ENCODE results near the gene ANKUB1.

DNA sequence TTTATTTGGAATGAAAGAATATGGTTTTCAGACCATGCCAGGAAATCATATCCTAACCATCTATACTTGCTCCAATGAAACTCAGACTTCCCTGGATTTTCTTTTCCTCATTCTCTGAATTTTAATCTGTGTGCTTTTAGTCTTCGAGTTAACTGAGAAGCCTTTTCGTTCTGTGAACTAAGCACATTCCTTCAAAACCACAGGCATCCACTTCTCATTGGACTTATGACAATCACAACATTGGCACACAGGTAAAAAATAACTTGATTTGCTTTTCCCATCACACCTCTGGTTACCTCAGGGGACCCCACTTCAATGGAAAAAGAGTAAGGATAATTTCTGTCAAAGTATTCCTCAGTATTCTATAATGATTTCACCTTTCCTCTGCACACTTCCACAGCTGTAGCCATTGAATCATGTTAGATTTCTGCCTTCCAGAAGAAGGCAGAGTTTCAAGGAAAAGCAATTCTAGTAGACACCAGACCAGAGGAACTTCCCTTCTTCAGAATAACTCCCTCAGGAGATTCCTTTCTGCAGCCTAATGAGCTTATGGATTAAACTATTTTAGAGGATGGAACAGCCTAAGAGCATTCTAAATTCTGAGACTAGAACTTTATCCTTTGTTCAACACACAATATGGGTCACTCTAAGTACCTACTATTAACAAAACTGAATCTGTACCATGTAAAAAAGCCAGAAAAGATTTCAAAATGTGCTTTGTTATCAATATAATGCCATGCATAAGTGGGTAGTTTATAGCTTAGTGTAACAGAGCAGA is 56.0 kb downstream of the ANKUB1 start:
- TF ChIP-seq, protein P1, sequence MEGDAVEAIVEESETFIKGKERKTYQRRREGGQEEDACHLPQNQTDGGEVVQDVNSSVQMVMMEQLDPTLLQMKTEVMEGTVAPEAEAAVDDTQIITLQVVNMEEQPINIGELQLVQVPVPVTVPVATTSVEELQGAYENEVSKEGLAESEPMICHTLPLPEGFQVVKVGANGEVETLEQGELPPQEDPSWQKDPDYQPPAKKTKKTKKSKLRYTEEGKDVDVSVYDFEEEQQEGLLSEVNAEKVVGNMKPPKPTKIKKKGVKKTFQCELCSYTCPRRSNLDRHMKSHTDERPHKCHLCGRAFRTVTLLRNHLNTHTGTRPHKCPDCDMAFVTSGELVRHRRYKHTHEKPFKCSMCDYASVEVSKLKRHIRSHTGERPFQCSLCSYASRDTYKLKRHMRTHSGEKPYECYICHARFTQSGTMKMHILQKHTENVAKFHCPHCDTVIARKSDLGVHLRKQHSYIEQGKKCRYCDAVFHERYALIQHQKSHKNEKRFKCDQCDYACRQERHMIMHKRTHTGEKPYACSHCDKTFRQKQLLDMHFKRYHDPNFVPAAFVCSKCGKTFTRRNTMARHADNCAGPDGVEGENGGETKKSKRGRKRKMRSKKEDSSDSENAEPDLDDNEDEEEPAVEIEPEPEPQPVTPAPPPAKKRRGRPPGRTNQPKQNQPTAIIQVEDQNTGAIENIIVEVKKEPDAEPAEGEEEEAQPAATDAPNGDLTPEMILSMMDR (IDR thresholded peaks at IDR 0.05), result no peak
- no peak for TF ChIP-seq POLR2A (IDR thresholded peaks at IDR 0.05)

All from testis (tissue), 2 donors.